A549 (cell line): Measurements from ENCODE around the gene FOXA1. TPM values are rescaled to one million over a fixed set of nuclear protein-coding genes. Genes with fewer than 3 reads are reported as not detected.
A peak's percentile ranks its signal among the peaks of the same experiment; 100 is the strongest.

Experiments
- ATAC-seq, 2 experiments: fragments of 200-7000 bp in 1 of 2; fragments of >200 bp in 1 of 2; cut with Nextera tagmentation in 1 of 2; cut with Tn5 transposase in 1 of 2; 3 replicates each; pipeline versions ENCODE4 v1.8.0 to v1.9.1; 2018 to 2020; ENCODE audit warnings: mild to moderate bottlenecking in 1 of 2, moderate library complexity in 1 of 2
- CTCF ChIA-PET: fragments of 300-600 bp; sonication (Branson Sonifier 250); formaldehyde crosslinking; extraction: SDS; loops from one replicate; lab custom pipeline; 2021; ENCODE audit warnings: antibody characterized with exemption, inconsistent platforms; lab: Yijun Ruan, JAX
- POLR2A ChIA-PET: fragments of 350-600 bp; formaldehyde crosslinking; extraction: SDS; loops from one replicate; lab custom pipeline; 2021; ENCODE audit warnings: antibody characterized with exemption, inconsistent platforms; lab: Yijun Ruan, JAX
- DNase-seq, 2 experiments: peaks; one replicate each; pipeline versions ENCODE4 v3.0.0 to v3.0.0-alpha.2; 2011 to 2016; ENCODE audit warnings: low read depth in 1 of 2, low spot score in 1 of 2
- FAIRE-seq: peaks from 2 replicates; lab custom pipeline; 2011; peaks lifted over from hg19 to GRCh38; lab: Jason Lieb, UNC
- H3K27ac ChIP-seq, 2 experiments: fragments of >200 bp; sonication (Bioruptor Twin); formaldehyde crosslinking; 3 replicates each; pipeline ENCODE4 v1.5.1; 2016 to 2017
- H3K4me1 ChIP-seq: fragments of >200 bp; sonication (Bioruptor Twin); formaldehyde crosslinking; 3 replicates; pipeline ENCODE4 v1.6.1; 2016
- H3K4me2 ChIP-seq: fragments of >200 bp; sonication (Bioruptor Twin); formaldehyde crosslinking; 3 replicates; pipeline ENCODE4 v1.6.1; 2016
- H3K4me3 ChIP-seq: fragments of >200 bp; sonication (Bioruptor Twin); formaldehyde crosslinking; 3 replicates; pipeline ENCODE4 v1.5.1; 2016
- H3K9me3 ChIP-seq: fragments of >200 bp; sonication (Bioruptor Twin); formaldehyde crosslinking; 3 replicates; pipeline ENCODE4 v1.6.1; 2016
- ATOH8 ChIP-seq: fragments of 250-450 bp; sonication (Bioruptor Pico); IDR thresholded peaks from 2 replicates; pipeline ENCODE4 v1.5.0; 2020; ENCODE audit warnings: low read depth, mild to moderate bottlenecking, moderate library complexity
- BCL3 ChIP-seq: fragments of >200 bp; sonication (Bioruptor Twin); formaldehyde crosslinking; IDR thresholded peaks from 3 replicates; pipeline ENCODE4 v1.6.1; 2016
- BHLHE40 ChIP-seq: IDR thresholded peaks from 2 replicates; pipeline ENCODE4 v1.6.1; 2012; ENCODE audit warnings: low read depth, low read length, inconsistent platforms
- CBX8 ChIP-seq: fragments of 200-600 bp; sonication (generic); IDR thresholded peaks from 2 replicates; pipeline ENCODE4 v1.6.1; 2016
- E2F6 ChIP-seq: IDR thresholded peaks from 2 replicates; pipeline ENCODE4 v1.6.1; 2012; ENCODE audit warnings: low read depth, borderline replicate concordance
- EHF ChIP-seq: fragments of 250-450 bp; sonication (Bioruptor Pico); IDR thresholded peaks from 2 replicates; pipeline ENCODE4 v1.5.0; 2020; ENCODE audit warnings: mild to moderate bottlenecking
- EHMT2 ChIP-seq: fragments of 200-600 bp; sonication (generic); IDR thresholded peaks from 2 replicates; pipeline ENCODE4 v1.6.1; 2016; ENCODE audit warnings: antibody characterized with exemption, low read depth, mild to moderate bottlenecking, moderate library complexity
- ELK1 ChIP-seq: fragments of 150-350 bp; IDR thresholded peaks from 2 replicates; pipeline ENCODE4 v1.6.1; 2014; ENCODE audit warnings: low read depth, mild to moderate bottlenecking, low read length
- EP300 ChIP-seq, 2 experiments: fragments of >200 bp; sonication (Bioruptor Twin); formaldehyde crosslinking; IDR thresholded peaks; 2 replicates in 1 of 2; 3 replicates in 1 of 2; pipeline ENCODE4 v1.6.1; 2016 to 2017
- FOSB ChIP-seq: fragments of 250-450 bp; sonication (Bioruptor Pico); IDR thresholded peaks from 2 replicates; pipeline ENCODE4 v1.5.0; 2020; ENCODE audit warnings: mild to moderate bottlenecking, moderate library complexity
- HDAC2 ChIP-seq: fragments of 200-600 bp; sonication (generic); IDR thresholded peaks from 2 replicates; pipeline ENCODE4 v1.6.1; 2016
- HES2 ChIP-seq: fragments of >200 bp; sonication (Bioruptor Twin); formaldehyde crosslinking; IDR thresholded peaks from 2 replicates; pipeline ENCODE4 v1.6.1; 2016
- HOXA7 ChIP-seq: fragments of 250-450 bp; sonication (Bioruptor Pico); IDR thresholded peaks from 2 replicates; pipeline ENCODE4 v1.5.0; 2020; ENCODE audit warnings: mild to moderate bottlenecking, moderate library complexity
- HOXB13 ChIP-seq: fragments of 250-450 bp; sonication (Bioruptor Pico); IDR thresholded peaks from 2 replicates; pipeline ENCODE4 v1.5.0; 2020; ENCODE audit warnings: low read depth, mild to moderate bottlenecking, moderate library complexity
- HOXB5 ChIP-seq: fragments of 250-450 bp; sonication (Bioruptor Pico); IDR thresholded peaks from 2 replicates; pipeline ENCODE4 v1.5.0; 2020; ENCODE audit warnings: mild to moderate bottlenecking, moderate library complexity
- JUN ChIP-seq, 2 experiments: fragments of >200 bp; sonication (Bioruptor Twin); formaldehyde crosslinking; IDR thresholded peaks; 2 replicates in 1 of 2; 3 replicates in 1 of 2; pipeline ENCODE4 v1.6.1; 2016 to 2017
- KDM1A ChIP-seq: fragments of 200-600 bp; sonication (generic); IDR thresholded peaks from 2 replicates; pipeline ENCODE4 v1.6.1; 2016; ENCODE audit warnings: low read depth, mild to moderate bottlenecking
- MAFK ChIP-seq: fragments of 450-650 bp; IDR thresholded peaks from 2 replicates; pipeline ENCODE4 v1.6.1; 2014; ENCODE audit not compliant: partially characterized antibody
- MAX ChIP-seq: IDR thresholded peaks from 2 replicates; pipeline ENCODE4 v1.6.1; 2012
- MAZ ChIP-seq: fragments of 150-350 bp; IDR thresholded peaks from 2 replicates; pipeline ENCODE4 v1.6.1; 2014; ENCODE audit warnings: antibody characterized with exemption, low read depth, low read length, borderline replicate concordance
- MYC ChIP-seq: IDR thresholded peaks from 2 replicates; pipeline ENCODE4 v1.6.1; 2012; ENCODE audit warnings: mild to moderate bottlenecking, inconsistent platforms, low read length, improper control_type of control experiment, borderline replicate concordance
- NFE2L2 ChIP-seq: fragments of 150-350 bp; conservative IDR thresholded peaks from 2 replicates; pipeline ENCODE4 v1.6.1; 2014; ENCODE audit warnings: low read length
- NR3C1 ChIP-seq: fragments of >200 bp; sonication (Bioruptor Twin); formaldehyde crosslinking; IDR thresholded peaks from 3 replicates; pipeline ENCODE4 v1.6.1; 2017
- PBX3 ChIP-seq: IDR thresholded peaks from 2 replicates; pipeline ENCODE4 v1.6.1; 2012
- PHF8 ChIP-seq: fragments of 200-600 bp; sonication (generic); IDR thresholded peaks from 2 replicates; pipeline ENCODE4 v1.6.1; 2016; ENCODE audit warnings: low read depth, mild to moderate bottlenecking, antibody characterized with exemption, moderate library complexity, borderline replicate concordance
- POLR2A ChIP-seq: IDR thresholded peaks from 2 replicates; pipeline ENCODE4 v1.6.1; 2012; ENCODE audit warnings: mild to moderate bottlenecking, low read length
- RARB ChIP-seq: fragments of 250-450 bp; sonication (Bioruptor Pico); IDR thresholded peaks from 2 replicates; pipeline ENCODE4 v1.8.0; 2021; ENCODE audit warnings: mild to moderate bottlenecking, moderate library complexity
- RCOR1 ChIP-seq: fragments of 150-350 bp; IDR thresholded peaks from 2 replicates; pipeline ENCODE4 v1.6.1; 2014; ENCODE audit warnings: antibody characterized with exemption, low read length, low read depth
- REST ChIP-seq: fragments of 200-600 bp; sonication (generic); IDR thresholded peaks from 2 replicates; pipeline ENCODE4 v1.6.1; 2016; ENCODE audit warnings: antibody characterized with exemption, mild to moderate bottlenecking, moderate library complexity
- RFX5 ChIP-seq: fragments of 450-650 bp; IDR thresholded peaks from 2 replicates; pipeline ENCODE4 v1.7.1; 2014; ENCODE audit warnings: antibody characterized with exemption, mild to moderate bottlenecking, moderate library complexity
- SMC3 ChIP-seq: fragments of >200 bp; sonication (Bioruptor Twin); formaldehyde crosslinking; IDR thresholded peaks from 3 replicates; pipeline ENCODE4 v1.6.1; 2018; ENCODE audit warnings: inconsistent platforms
- ZNF302 ChIP-seq: fragments of 250-450 bp; sonication (Bioruptor Pico); IDR thresholded peaks from 2 replicates; pipeline ENCODE4 v1.9.0; 2021; ENCODE audit warnings: inconsistent platforms, mild to moderate bottlenecking, moderate library complexity
- ZSCAN20 ChIP-seq: fragments of 250-450 bp; sonication (Bioruptor Pico); IDR thresholded peaks from 2 replicates; pipeline ENCODE4 v1.8.0; 2022; ENCODE audit warnings: mild to moderate bottlenecking, moderate library complexity
- WGBS: methylation state at CpG from one replicate; pipeline ENCODE4 v1.1.6; 2017; ENCODE audit errors: missing lambda C conversion rate; 5-methylcytosine and 5-hydroxymethylcytosine counted together
- polyA plus RNA-seq, 4 experiments: library from polyadenylated mRNA; depleted of rRNA in 3 of 4; stranded (reverse); fragments of >200 nt; fragmentation: RNase III in 1 of 4; extraction: RNeasy Plus Mini Kit Qiagen cat#74134 plus additional on column Dnase treatment in 1 of 4; gene quantifications; 2 replicates in 3 of 4; 3 replicates in 1 of 4; pipeline ENCODE4 v1.2.3, GENCODE V29; 2011 to 2017

Gene FOXA1
- polyA plus RNA-seq, 2 of the 4 experiments (the other 2 are of a cell fraction) = 5.5 to 17.9 TPM

GRCh38 chr14:37595809-37596621 lies 966 bp upstream of the FOXA1 start:
- WGBS = 5% methylated on average over 28 of the region's 46 CpGs
- Histone ChIP-seq H3K4me1 (peaks cover 16% of the 10 kb centered on the region), H3K9me3 (no peaks in the 10 kb centered on the region), H3K4me3 (peak overlapping the region; percentile 92), H3K4me2 (peak overlapping the region; percentile 95), H3K27ac (peak overlapping the region; percentile 90 to 94)
- ATAC-seq (peak; percentile 32 to 75), DNase-seq (peak; percentile 86 to 89), FAIRE-seq (no peak)
- POLR2A ChIA-PET = interaction anchor here (0.9 kb wide), 1 partner anchor 365 kb away, joined by 3 read pairs; no protein-coding TSS in a partner anchor
- CTCF ChIA-PET = interaction anchor here (0.7 to 2.0 kb wide), 6 partner anchors 15 to 398 kb away, joined by 3 to 7 read pairs (median 4); partner anchors contain the start of gene MIPOL1
- TF ChIP-seq BHLHE40 (no peak), PHF8 (peak; percentile 21; the same call in 1 of the 2 replicates), ATOH8 (CRISPR knock-in tag) (no peak), ZSCAN20 (CRISPR knock-in tag) (no peak), HOXA7 (CRISPR knock-in tag) (no peak), EHMT2 (no peak), PBX3 (no peak), NFE2L2 (no peak), POLR2A (peak; percentile 28; the same call in 1 of the 2 replicates), HOXB5 (CRISPR knock-in tag) (no peak), NR3C1 (no peak), JUN (IDR thresholded peaks at IDR 0.05) (no peak; a peak in 1 of 5 replicates), RCOR1 (no peak), CBX8 (no peak), SMC3 (no peak), EP300 (IDR thresholded peaks at IDR 0.05) (no peak), MAZ (no peak), MAFK (peak; percentile 64), ZNF302 (CRISPR knock-in tag) (no peak), E2F6 (peak; percentile 77; the same call in 1 of the 2 replicates), HOXB13 (CRISPR knock-in tag) (no peak), ELK1 (no peak), KDM1A (no peak), MAX (peak; percentile 63), RFX5 (peak; percentile 94), HES2 (no peak), MYC (0 out of 2 replicates have a peak, but pooled peaks have one; percentile 22), EHF (CRISPR knock-in tag) (no peak), RARB (CRISPR knock-in tag) (no peak), FOSB (no peak), HDAC2 (no peak), REST (no peak), BCL3 (no peak)
